Forelimb muscle (tissue), 1 donor: ENCODE results near the gene C16orf74. TPM values are rescaled to one million over a fixed set of nuclear protein-coding genes. Genes with fewer than 3 reads are reported as not detected.

ENCODE experiments used
- DNase-seq: peaks from one replicate; pipeline ENCODE4 v3.0.0-alpha.2; 2013; ENCODE audit warnings: low read depth
- polyA plus RNA-seq: library from polyadenylated mRNA; unstranded; fragments of 120-200 nt; gene quantifications from one replicate; pipeline ENCODE4 v1.2.1, GENCODE V29; 2013; ENCODE audit not compliant: insufficient read length

Gene C16orf74
- polyA plus RNA-seq, 1 donor = 0.87 TPM

DNA sequence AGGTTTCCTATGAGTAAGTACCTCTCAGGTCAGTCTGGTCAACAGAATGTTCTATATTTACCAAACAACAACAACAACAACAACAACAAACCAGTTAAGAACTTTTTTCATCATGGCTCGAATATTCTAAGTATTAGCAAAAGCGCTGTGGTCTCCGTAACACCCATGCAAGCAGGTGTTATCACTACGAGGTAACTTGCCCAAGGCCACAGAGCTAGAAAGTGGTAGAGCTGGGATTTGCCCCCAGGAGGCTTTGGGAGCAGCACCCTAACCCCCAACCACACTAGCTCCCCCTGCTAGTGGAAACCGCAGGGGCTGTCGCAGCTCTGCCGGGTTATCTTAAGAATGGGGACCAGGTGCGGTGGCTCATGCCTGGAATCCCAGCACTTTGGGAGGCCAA is 23.9 kb upstream of the C16orf74 start:
- no peak for DNase-seq

DNA sequence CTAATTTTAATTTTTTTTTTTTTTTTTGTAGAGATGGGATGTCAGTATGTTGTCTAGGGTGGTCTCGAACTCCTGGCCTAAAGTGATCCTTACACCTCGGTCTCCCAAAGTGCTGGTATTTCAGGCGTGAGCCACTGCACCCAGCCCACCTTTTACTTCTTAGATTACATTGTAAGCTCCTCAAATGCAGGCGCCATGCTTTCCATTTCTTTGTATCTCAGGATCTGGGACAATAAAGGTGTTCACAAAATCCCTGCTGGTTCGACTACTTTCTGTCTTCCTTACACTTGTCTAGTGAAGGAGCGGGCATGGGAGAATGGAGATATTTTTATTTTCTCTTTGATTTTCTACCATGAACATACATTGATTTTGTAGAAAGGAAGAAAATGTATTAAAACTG is 23.2 kb upstream of the C16orf74 start:
- DNase-seq = no peak

DNA sequence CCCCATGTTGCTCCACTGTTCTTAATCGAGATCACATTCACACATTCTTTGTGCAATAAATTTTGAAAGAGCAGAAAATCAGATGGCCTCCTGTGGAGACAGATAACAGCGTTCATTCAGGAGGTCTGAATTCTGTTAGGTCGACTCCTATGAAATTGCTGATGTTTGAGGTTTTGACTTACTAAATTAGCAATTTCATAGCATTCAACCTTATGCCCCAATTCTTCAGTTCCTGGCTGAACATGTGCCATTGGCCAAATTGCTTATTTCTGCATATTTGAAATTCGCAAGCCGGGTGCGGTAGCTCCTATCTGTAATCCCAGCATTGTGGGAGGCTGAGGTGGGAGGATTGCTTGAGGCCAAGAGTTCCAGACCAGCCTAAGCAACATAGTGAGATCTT is 22.1 kb upstream of the C16orf74 start:
- no peak for DNase-seq

DNA sequence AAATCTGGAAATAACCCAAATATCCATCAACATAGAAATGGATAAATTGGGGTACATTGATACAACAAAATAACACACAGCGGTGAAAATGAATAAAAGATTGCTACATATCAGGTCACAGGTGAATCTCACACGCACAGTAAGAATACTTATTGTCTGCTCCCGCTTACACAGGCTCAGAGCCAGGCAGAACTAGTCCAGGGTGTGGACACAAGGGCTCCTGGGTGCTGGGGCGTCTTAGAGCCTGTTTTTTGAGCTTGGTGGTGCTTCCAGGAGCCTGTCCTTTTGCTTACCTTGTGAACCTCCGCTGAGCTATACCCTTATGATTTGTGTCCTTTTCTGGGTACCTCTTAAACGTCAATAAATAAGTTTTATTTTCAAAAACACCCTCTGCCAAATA is 19.8 kb upstream of the C16orf74 start:
- no peak for DNase-seq

DNA sequence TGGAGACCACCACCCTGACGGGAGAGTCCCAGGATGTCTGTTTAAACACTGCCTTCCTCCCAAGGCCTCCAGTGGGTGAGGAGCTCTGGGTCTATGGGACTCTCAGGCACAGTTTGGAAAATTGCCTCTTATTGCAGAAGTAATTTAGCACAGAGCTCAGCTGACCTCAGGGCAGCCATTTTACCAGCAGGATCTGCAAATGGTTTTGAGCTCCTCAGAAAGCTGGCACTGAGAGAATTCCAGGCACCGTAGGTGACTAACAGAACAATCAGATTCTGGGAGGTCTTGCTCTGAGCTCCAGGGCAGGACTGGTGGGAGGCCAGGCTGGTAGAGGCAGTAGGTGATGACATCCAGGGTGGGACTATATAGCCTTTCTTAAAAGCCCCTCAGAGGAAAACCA is 17.3 kb upstream of the C16orf74 start:
- DNase-seq = no peak

DNA sequence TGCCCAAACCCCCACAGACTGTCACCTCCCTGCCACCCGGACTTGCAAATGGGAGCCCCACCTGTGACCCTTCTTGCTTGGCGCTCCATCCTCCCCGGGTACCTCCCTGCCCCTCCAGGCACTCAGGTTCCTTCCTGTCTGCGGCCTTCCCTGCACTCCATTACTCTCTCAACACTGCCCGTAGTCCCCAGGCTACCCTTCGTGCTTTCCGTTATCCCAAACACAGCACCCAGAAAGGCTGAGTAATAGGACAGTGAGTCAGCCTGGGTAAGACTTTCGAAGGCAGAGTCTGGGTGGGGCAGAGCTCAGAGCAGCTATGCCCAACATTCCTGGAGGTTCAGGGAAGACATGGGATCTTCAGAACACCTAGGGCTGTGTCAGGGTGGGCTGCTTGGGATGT is 16.6 kb upstream of the C16orf74 start:
- DNase-seq = no peak

DNA sequence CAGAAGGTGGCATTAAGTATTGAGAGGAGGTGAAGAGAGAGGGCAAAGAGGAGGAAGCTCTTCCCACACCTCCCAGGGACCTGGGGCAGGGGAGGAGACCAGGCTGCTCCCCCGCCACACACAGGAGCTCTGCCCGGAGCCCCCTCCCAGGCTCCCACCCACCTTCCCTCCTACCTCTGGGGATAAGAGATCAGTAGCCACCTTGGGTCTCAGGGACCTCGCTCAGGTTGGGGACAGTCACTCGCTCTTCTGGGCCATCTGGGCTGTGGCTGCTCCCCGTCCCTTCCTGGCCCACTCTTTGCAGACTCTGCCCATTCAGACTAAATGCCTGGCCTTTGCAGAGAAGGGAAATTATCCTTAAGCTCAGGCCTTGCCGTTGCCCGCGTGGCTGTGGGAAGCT is 14.9 kb upstream of the C16orf74 start:
- DNase-seq = no peak

DNA sequence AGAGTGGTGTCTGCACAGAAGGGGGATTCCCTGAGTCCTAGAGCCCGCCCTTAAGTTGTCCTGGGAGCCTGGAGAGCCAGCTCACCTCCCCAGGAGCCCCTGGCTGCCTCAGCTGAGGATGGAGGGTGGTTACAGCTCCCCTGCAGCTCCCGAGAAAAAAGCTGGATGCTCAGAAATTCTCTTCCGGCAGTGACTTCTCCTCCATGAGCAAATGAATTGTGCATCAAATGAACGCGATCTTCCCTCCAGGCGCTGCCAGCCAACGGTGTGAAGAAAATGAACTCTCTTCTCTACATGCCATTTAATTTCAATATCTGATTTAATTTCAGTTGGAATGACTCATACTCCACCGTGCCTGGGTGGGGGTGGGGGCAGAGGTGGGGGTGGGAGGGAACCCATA is 14.3 kb upstream of the C16orf74 start:
- no peak for DNase-seq

DNA sequence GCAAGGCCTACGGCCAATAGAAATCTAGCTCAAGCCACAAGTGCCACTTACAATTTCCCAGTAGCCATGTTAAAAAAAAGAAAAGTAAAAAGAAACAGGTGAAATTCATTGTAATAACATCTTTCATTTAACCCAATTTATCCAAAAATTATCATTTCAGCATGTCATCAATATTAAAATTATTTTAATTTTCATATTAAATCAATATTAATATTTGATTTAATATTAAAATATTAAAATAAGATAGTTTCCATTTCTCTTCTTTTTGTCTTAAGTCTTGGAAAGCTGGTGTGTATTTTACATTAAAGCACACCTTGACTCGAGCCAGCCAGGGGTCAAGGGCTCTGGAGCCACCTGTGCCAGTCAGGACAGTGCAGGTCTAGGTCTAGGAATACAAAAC is 12.7 kb upstream of the C16orf74 start:
- DNase-seq = no peak

DNA sequence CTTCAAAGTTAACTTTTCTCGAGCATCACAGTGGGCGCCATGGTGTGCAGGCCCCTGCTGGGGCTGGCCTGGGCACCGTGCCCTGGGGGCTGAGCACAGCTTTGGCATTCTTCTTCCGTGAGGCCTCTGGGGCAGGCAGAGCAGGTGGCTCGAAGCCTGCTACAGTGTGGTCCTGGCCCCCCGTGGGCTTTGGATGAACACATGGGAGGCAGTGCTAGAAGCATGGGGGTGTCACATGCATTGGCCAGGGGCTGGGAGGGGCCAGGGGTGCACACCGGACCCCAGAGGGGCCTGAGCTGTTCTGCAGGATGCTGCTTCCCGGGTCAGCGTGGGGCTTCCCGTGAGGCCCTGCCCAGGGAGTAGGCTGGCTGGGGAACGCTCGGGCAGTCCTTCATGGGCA is 12.1 kb upstream of the C16orf74 start:
- no peak for DNase-seq

DNA sequence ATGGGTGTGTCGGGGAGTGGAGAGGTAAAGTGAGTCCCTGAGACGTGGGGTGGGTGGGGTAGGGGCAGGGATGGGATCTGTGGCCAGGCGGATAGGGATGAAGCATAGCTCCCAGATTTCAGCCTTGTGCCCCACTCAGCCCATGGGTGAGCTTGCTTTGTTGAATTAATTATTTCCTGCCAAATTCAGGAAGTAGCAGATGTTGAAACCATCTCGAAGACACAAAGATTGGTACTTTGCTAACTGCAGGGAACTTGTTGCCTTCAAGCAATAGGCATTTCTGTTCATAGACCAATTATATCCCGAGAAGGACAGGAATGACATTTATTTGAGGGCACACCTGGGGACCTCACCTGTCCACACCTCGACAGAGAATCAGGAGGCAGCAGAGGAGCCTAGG is 11.0 kb upstream of the C16orf74 start:
- no peak for DNase-seq

DNA sequence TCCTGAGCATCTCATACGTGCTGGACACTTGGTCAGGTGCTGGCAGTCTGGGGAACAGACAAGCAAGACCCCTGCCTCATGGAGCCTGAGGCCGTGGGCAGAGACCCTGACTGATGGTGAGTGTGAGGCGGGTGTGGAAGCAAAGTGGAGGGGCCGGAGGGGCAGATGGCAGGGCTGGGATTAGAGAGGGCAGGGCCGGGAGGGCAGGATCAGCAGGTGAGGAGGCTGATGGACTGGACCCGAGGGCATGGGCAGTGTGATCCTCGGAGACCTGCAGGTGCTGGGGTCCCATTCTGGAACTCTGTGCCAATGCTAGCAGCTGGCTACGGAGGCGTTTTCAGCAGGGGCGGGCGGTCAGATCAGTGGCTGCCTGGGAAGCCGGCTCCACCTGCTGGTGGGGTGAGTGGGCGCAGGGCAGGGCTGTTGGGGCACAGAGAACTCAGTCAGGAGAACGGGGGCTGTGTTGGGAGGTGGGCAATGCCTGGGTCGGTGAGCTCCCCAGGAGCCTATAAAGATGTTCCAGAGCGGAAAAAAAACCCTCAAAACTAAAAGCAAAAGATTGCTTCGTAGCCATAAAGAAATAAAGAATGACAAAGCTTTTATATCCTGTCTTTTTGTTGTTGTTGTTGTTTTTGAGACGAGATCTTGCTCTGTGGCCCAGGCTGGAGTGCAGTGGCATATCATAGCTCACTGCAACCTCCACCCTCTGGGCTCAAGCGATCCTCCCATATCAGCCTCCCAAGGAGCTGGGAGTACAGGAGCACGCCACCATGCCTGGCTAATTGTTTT is 8.9 kb upstream of the C16orf74 start:
- no peak for DNase-seq

DNA sequence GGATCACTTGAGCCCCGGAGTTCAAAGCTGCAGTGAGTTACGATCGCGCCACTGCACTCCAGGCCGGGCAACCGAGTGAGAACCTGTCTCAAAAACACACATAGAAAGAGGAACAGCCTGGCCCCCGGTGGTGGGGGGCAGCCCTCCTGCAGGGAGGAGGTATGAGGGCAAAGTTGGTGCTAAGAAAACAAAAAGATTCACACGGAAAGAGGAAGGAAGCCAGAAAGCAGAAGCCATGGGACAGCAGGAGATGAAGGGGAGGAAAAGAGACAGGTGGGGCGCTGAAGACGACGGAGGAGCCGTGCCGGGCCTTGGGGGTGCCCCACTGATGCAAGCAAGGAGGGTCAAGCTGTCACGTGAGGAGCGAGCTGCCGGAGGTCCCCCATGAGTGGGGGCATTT is 8.2 kb upstream of the C16orf74 start:
- no peak for DNase-seq

DNA sequence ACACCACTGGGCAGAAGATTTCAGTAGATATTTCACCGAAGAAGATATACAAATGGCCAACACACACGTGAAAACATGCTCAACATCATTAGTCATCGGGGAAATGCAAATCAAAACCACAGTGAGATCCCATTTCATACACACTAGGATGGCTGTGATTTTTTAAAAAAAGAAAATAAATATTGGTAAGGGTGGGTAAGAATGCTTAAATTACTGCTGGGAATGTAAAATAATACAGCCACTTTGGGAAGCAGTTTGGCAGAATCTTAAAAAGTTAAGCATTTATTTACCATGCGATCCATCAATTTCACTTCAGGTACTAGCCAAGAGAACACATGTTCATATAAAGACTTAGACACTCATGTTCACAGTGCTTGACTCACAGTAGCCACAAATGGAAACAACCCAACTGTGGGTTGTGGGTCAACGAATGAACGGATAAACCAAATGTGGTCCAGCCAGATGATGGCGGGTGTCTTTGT is 6.5 kb upstream of the C16orf74 start:
- no peak for DNase-seq

DNA sequence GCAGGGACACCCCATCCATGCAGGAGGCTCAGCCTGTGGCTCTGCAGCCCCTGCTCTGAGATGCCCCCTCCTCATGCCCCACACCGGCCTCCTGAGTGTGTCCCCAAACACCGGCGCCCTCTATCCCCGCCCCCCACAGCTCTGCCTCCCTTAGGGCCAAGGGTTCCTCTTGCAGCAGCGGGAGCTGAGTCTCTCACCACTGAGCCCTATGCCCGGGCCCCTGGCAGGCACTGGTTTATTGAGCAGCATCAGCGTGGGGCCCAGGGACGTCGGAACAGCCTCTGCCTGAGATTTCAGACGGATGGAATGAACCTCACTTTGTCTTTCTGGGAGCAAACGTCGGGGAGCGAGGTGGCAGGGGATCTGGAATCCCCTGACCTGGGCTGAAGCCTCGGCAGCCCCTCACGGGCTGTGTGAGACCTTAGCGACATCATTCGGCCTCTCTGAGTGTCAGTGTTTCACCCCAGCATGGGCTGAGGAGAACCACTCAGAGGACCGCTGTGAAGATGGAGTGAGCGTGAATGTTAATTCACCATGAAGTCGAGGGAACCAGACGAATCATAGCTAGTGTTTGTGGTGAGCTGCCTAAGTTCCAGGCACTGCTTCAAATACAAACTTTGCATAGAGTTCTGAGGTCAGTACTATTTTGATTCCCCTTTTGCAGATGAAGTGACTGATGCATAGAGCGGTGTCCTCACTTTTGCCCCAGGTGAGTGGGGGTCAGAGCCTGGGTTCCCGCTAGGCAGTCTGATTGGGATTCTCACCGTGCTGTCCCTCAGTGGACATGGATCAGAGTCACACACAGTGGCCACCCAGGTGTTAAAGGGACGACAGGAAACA is 5.3 kb upstream of the C16orf74 start:
- no peak for DNase-seq

DNA sequence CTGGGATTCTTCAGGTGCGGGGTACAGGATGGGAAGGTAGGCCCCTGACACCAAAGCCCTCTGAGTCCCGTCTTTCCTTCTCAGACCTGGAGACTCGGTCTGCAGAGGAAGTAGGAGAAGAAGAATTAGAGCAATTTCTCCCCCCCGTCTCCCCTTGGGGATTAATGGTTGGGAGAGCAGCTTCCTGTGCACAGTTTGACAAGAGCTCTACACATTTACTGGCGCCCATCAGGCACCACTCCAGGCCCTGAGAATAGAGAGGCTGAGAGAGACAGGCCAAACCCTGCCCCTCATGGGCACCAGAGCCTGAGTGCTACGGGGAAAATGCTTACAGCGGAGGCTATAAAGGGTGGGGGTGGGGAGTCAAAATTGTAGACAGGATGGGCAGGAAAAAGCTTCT is 3.5 kb upstream of the C16orf74 start:
- DNase-seq = no peak

DNA sequence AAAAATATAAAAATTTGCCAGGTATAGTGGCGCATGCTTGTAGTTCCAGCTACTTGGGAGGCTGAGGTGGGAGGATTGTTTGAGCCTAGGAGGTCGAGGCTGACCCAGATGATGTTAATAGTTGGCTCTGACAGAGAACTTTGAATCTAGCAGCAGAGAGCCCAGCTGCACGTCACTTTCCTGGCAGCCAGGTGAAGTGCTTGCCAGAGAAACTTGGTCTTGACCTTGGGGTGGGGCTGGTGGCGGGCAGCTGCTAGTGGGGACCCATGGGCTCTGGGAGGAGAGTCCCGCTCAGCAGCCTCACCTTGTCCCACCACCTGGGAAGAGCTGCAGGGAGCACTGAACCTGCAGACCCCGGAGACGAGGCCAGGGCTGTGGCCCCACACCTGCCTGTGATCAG is 3.1 kb upstream of the C16orf74 start:
- DNase-seq = no peak

DNA sequence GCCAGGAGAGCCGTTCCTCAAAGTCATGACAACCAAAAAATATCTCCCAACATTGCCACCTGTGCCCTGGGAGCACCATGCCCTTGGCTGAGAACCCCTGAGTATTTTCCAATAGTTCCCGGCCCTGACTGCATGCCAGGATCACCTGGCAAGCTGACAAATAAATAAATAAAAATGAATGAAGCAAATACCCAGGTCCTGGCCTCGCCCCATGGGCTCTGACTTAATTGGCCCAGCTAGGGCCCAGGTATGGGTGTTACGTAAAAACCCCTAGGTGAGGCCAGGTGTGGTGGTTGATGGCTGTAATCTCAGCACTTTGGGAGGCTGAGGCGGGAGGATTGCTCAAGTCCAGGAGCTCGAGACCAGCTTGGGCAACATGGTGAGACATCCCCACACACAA is 2.7 kb upstream of the C16orf74 start:
- no peak for DNase-seq

DNA sequence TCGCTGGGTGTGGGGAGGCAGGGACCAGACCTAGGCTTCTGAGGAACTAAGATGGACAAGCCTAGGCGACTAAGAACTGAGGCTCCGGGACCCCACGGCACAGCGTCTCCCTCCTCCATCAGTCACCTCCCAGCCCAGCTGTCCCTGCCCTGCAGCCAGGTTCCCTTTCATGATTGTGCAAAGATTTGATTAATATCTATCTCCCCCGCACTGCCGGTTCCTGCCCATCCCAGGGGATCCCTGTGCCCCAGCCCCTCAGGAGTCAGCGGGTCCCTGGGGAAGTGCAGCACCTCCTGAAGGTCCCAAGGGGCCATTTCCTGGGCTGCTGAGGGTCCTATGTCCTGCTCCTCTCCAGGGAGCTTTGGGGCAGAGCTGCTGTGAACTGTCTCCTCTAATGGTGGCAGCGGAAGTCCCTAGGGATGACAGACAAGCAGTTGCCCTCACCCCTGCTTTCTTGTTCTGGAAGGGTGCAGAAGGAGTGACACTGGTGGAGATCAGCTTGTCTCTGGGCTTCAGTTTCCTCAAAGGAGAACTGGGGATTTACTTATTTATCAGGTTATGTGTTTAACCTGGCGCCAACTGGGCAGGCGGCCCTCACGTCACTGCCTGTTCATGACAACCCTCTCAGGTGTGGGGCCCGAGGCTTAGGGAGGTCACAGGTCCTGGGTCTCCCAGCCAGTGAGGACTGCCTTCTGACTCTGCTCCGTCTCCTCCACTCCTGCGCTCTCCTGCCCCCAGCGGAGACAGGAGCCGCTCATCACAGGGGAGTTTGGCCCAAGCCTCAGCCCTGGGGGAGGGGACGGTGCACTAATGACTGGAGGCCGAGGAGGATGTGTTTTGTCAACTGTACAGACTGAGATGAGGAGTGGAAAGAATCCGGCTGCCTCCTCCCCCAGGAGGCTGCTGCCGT is 1.9 kb upstream of the C16orf74 start:
- no peak for DNase-seq

DNA sequence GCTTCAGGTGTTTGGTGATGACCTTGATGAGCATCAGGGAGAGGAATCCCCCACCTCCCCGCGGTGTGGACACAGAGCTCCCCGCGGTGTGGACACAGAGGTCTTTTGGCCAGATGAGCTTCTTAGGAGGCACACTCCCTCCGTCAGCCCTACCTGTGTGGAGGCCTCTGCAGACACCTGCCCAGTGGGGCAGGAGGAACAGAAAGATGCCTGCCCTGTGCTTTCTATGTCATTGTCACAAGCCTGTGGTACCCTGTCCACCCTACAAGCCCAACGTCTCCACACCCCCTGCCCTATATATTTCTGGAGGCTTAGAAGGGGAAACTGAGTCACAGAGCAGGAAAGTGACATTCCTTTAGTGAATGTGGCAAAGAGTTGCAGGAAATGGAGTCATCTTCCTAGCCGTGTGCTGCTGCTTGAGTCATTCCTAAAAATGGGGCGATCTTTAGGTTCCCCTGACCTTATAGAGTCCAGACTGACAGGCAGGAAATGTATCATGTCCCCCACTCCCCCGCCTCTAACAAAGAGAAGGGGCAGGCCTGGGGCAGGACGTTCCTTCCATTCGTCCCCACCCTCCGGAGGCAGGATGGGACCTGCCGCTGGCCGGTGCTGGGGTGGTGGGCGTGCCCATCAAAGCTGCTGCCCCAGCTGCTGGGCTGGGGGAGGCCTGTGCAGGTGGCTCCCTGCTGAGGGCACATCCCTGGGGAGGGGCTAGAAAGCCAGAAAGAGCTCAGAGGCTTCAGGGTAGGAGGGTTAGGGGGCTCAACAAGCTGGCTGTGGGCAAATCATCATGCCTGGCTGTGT is 1.0 kb upstream of the C16orf74 start:
- no peak for DNase-seq

DNA sequence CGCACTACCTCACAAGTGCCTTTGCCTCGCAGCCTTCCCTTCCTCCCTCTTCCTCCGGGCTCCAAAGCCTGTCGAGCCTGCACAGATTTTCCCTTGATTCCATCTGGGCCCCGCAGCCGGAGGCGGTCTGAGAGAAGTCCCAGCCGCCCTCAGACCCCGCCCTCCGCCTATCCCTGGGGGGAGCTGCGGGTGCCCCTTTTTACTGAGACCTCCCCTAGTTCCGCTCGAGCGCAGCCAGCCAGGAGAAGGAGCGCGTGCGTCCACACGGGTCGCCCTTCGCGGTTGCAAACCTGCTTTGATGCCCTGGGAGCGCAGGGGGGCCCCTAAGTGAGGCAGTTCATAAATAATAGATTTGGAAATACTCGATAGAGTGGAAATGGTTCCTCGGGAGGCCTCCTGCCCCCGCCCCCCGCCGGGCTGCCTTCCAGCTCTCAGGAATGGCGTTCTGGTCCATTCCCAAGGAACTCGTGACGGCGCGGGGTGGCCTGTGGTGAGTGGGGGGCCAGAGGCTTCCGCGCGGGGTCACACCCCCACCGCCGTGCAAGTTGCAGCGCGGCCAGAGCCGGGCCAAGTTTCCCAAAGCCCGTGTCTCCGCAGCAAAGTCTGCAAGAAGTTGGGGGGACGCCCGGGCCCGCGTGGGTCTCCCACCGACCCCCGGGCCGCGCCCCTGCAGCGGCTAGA is 610 bp downstream of the C16orf74 start:
- no peak for DNase-seq
